H9 (cell line): ENCODE measurements around the gene FHIT. TPM values are rescaled to one million over a fixed set of nuclear protein-coding genes. Genes with fewer than 3 reads are reported as not detected.

ENCODE experiments used
- DNase-seq: peaks from one replicate; pipeline ENCODE4 v3.0.0-alpha.2; 2017
- H2AFZ ChIP-seq: one replicate; pipeline ENCODE4 v1.6.1; 2013; ENCODE audit warnings: mild to moderate bottlenecking, low read length, control low read depth, moderate library complexity
- H2AK5ac ChIP-seq: 2 replicates; pipeline ENCODE4 v1.6.1; 2013; ENCODE audit warnings: low read length, control low read depth, mixed read lengths; ENCODE audit not compliant: insufficient read length
- H2BK120ac ChIP-seq: one replicate; pipeline ENCODE4 v1.6.1; 2013; ENCODE audit warnings: low read depth, mild to moderate bottlenecking, low read length, control low read depth, inconsistent platforms; ENCODE audit not compliant: poor library complexity, severe bottlenecking
- H2BK12ac ChIP-seq: 2 replicates; pipeline ENCODE4 v1.6.1; 2013; ENCODE audit warnings: low read length, control low read depth, mixed read lengths, low read depth; ENCODE audit not compliant: insufficient read length
- H2BK15ac ChIP-seq: 2 replicates; pipeline ENCODE4 v1.6.1; 2013; ENCODE audit warnings: low read depth, low read length, control low read depth
- H2BK20ac ChIP-seq: one replicate; pipeline ENCODE4 v1.6.1; 2013; ENCODE audit warnings: low read depth, mild to moderate bottlenecking, low read length, control low read depth, inconsistent platforms; ENCODE audit not compliant: poor library complexity, severe bottlenecking
- H2BK5ac ChIP-seq: 2 replicates; pipeline ENCODE4 v1.6.1; 2013; ENCODE audit warnings: low read length, control low read depth, mixed read lengths; ENCODE audit not compliant: insufficient read length
- H3K14ac ChIP-seq: 2 replicates; pipeline ENCODE4 v1.6.1; 2013; ENCODE audit warnings: low read length, control low read depth; ENCODE audit not compliant: insufficient read depth
- H3K18ac ChIP-seq: 2 replicates; pipeline ENCODE4 v1.6.1; 2013; ENCODE audit warnings: low read depth, mild to moderate bottlenecking, mixed read lengths, low read length, control low read depth; ENCODE audit not compliant: insufficient read length
- H3K23ac ChIP-seq: 2 replicates; pipeline ENCODE4 v1.6.1; 2013; ENCODE audit warnings: low read length, control low read depth, mixed read lengths, low read depth; ENCODE audit not compliant: insufficient read length
- H3K23me2 ChIP-seq: 2 replicates; pipeline ENCODE4 v1.6.1; 2013; ENCODE audit warnings: low read depth, mild to moderate bottlenecking, mixed read lengths, low read length, control low read depth; ENCODE audit not compliant: insufficient read length, poor library complexity, severe bottlenecking
- H3K27ac ChIP-seq: 2 replicates; pipeline ENCODE4 v1.5.1; 2013; ENCODE audit warnings: low read length, control low read depth, mixed read lengths, low read depth; ENCODE audit not compliant: insufficient read length
- H3K27me3 ChIP-seq: 2 replicates; pipeline ENCODE4 v1.6.1; 2013; ENCODE audit warnings: low read length, control low read depth, inconsistent platforms; ENCODE audit not compliant: insufficient read depth
- H3K4ac ChIP-seq: 2 replicates; pipeline ENCODE4 v1.6.1; 2013; ENCODE audit warnings: low read depth, mild to moderate bottlenecking, control low read depth, inconsistent platforms, low read length, moderate library complexity
- H3K4me1 ChIP-seq: 2 replicates; pipeline ENCODE4 v1.6.1; 2013; ENCODE audit warnings: low read length, control low read depth, inconsistent platforms; ENCODE audit not compliant: insufficient read depth
- H3K4me2 ChIP-seq: 2 replicates; pipeline ENCODE4 v1.6.1; 2013; ENCODE audit warnings: low read length, control low read depth, mixed read lengths; ENCODE audit not compliant: insufficient read length, insufficient read depth
- H3K56ac ChIP-seq: 2 replicates; pipeline ENCODE4 v1.6.1; 2013; ENCODE audit warnings: low read depth, mild to moderate bottlenecking, mixed read lengths, low read length, control low read depth; ENCODE audit not compliant: insufficient read length
- H3K79me1 ChIP-seq: 2 replicates; pipeline ENCODE4 v1.6.1; 2013; ENCODE audit warnings: low read depth, mild to moderate bottlenecking, moderate library complexity, low read length, control low read depth, inconsistent platforms; ENCODE audit not compliant: insufficient read depth, poor library complexity, severe bottlenecking
- H3K79me2 ChIP-seq: 2 replicates; pipeline ENCODE4 v1.6.1; 2013; ENCODE audit warnings: low read length, control low read depth, inconsistent platforms; ENCODE audit not compliant: insufficient read depth
- H3K9ac ChIP-seq: 2 replicates; pipeline ENCODE4 v1.6.1; 2013; ENCODE audit warnings: low read length, control low read depth, mixed read lengths; ENCODE audit not compliant: insufficient read length; ENCODE audit errors: extremely low read depth
- H3K9me3 ChIP-seq: one replicate; pipeline ENCODE4 v1.6.1; 2013; ENCODE audit warnings: low read depth, low read length, inconsistent platforms; ENCODE audit not compliant: control insufficient read depth
- H3T11ph ChIP-seq: one replicate; pipeline ENCODE4 v1.6.1; 2013; ENCODE audit warnings: mild to moderate bottlenecking, low read length, control low read depth, inconsistent platforms
- H4K20me1 ChIP-seq: one replicate; pipeline ENCODE4 v1.6.1; 2013; ENCODE audit not compliant: control insufficient read depth, insufficient read length, insufficient read depth
- H4K5ac ChIP-seq: 2 replicates; pipeline ENCODE4 v1.6.1; 2013; ENCODE audit warnings: low read depth, mild to moderate bottlenecking, mixed read lengths, low read length, control low read depth; ENCODE audit not compliant: insufficient read length
- H4K8ac ChIP-seq: replicated peaks from 2 replicates; pipeline ENCODE4 v1.6.1; 2013; ENCODE audit warnings: low read length, control low read depth, mixed read lengths, low read depth; ENCODE audit not compliant: insufficient read length
- H4K91ac ChIP-seq: 2 replicates; pipeline ENCODE4 v1.6.1; 2013; ENCODE audit warnings: low read depth, mild to moderate bottlenecking, moderate library complexity, mixed read lengths, low read length, control low read depth; ENCODE audit not compliant: insufficient read length
- H3K27ac Mint-ChIP-seq, 3 experiments: 2 replicates in 2 of 3; 3 replicates in 1 of 3; pipeline ENCODE4 v1.8.0; 2020 to 2021; ENCODE audit warnings: mixed read lengths in 3 of 3, mild to moderate bottlenecking in 1 of 3, moderate library complexity in 1 of 3
- H3K27me3 Mint-ChIP-seq: 2 replicates; pipeline ENCODE4 v1.8.0; 2021; ENCODE audit warnings: low read depth, mild to moderate bottlenecking, moderate library complexity, mixed read lengths
- H3K36me3 Mint-ChIP-seq, 3 experiments: 2 replicates in 2 of 3; 3 replicates in 1 of 3; pipeline ENCODE4 v1.8.0; 2020 to 2021; ENCODE audit warnings: low read depth in 3 of 3, mixed read lengths in 3 of 3; ENCODE audit not compliant: insufficient read depth in 1 of 3
- H3K4me1 Mint-ChIP-seq, 2 experiments: 2 replicates each; pipeline ENCODE4 v1.8.0; 2020; ENCODE audit warnings: mixed read lengths in 2 of 2
- H3K4me3 Mint-ChIP-seq, 2 experiments: 2 replicates in 1 of 2; 3 replicates in 1 of 2; pipeline ENCODE4 v1.8.0; 2020 to 2021; ENCODE audit warnings: mild to moderate bottlenecking in 2 of 2, mixed read lengths in 2 of 2, moderate library complexity in 1 of 2
- H3K9me3 Mint-ChIP-seq, 2 experiments: 2 replicates in 1 of 2; 3 replicates in 1 of 2; pipeline ENCODE4 v1.8.0; 2020; ENCODE audit warnings: mild to moderate bottlenecking in 2 of 2, mixed read lengths in 2 of 2, moderate library complexity in 1 of 2
- WGBS: extraction: QIAGEN DNeasy Blood & Tissue Kit; methylation state at CpG from one replicate; pipeline ENCODE4 v1.1.7; 2013; ENCODE audit warnings: missing lambda C conversion rate, low lambda C conversion rate, mixed read lengths; ENCODE audit not compliant: insufficient read length; ENCODE audit errors: extremely low coverage; 5-methylcytosine and 5-hydroxymethylcytosine counted together
- total RNA-seq: library from RNA; stranded (reverse); gene quantifications from 2 replicates; pipeline ENCODE4 v1.2.1, GENCODE V29; 2021
- TF ChIP-seq, protein P1 (sequence below): fragments of 200-600 bp; sonication (generic); conservative IDR thresholded peaks from 3 replicates; pipeline ENCODE4 v1.8.0; 2021; ENCODE audit warnings: antibody characterized with exemption, mild to moderate bottlenecking

The FHIT gene
- total RNA-seq, 1 experiment from 2014 or later, result 3.0 TPM

DNA sequence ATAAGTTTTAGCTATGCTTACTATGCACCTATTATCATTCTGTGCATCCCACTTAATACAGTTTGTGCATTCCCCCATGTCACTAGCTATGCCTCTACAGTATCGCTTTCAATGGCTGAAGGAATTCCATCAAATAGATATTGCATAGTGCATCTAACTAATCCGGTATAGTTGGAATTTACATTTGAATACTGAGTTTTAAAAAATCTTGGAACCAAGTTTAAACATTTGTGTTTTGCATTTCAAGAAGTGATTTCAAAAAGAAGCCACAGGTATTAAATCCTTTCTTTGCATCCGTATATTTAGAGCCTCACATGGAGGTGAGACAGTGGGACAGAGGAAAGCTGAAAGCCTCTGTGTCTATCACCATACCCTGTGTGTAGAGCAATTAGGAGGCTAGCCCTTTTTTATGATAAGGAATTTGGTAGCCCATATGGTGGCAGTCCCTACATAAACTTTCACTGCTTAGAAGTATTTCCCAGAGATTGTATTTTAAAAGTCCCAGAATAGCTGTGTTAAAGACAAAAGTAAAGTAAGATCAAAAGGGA is 1241.2 kb downstream of the FHIT start:
- no peak for DNase-seq
- H4K5ac ChIP-seq, result no peak overlapping the region
- no peak overlapping the region for H4K91ac ChIP-seq
- H2AK5ac ChIP-seq, result no peak overlapping the region
- no peak overlapping the region for H2BK12ac ChIP-seq
- no peak overlapping the region for H3K56ac ChIP-seq
- no peak overlapping the region for H3T11ph ChIP-seq
- H4K20me1 ChIP-seq, result no peaks in the 10 kb centered on the region
- no peaks in the 10 kb centered on the region for H3K23me2 ChIP-seq
- no peak overlapping the region for H3K14ac ChIP-seq
- H2BK5ac ChIP-seq, result no peak overlapping the region
- TF ChIP-seq, protein P1, sequence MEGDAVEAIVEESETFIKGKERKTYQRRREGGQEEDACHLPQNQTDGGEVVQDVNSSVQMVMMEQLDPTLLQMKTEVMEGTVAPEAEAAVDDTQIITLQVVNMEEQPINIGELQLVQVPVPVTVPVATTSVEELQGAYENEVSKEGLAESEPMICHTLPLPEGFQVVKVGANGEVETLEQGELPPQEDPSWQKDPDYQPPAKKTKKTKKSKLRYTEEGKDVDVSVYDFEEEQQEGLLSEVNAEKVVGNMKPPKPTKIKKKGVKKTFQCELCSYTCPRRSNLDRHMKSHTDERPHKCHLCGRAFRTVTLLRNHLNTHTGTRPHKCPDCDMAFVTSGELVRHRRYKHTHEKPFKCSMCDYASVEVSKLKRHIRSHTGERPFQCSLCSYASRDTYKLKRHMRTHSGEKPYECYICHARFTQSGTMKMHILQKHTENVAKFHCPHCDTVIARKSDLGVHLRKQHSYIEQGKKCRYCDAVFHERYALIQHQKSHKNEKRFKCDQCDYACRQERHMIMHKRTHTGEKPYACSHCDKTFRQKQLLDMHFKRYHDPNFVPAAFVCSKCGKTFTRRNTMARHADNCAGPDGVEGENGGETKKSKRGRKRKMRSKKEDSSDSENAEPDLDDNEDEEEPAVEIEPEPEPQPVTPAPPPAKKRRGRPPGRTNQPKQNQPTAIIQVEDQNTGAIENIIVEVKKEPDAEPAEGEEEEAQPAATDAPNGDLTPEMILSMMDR, result no peak
- no peak overlapping the region for H3K4ac ChIP-seq
- H3K9ac ChIP-seq, result no peak overlapping the region
- Mint-ChIP-seq H3K27ac (no peak overlapping the region), H3K9me3 (peaks cover 0 to 2% of the 10 kb centered on the region in 2 experiments; a peak in 2 of 5 replicates), H3K4me3 (no peak overlapping the region), H3K4me1 (peaks cover 37 to 46% of the 10 kb centered on the region in 2 experiments), H3K27me3 (no peaks in the 10 kb centered on the region), H3K36me3 (no peaks in the 10 kb centered on the region; a peak in 1 of 7 replicates)
- H3K27ac ChIP-seq, result no peak overlapping the region
- no peaks in the 10 kb centered on the region for H3K79me1 ChIP-seq
- H4K8ac ChIP-seq, result no peak overlapping the region
- H3K9me3 ChIP-seq, result no peaks in the 10 kb centered on the region
- H3K4me1 ChIP-seq, result no peaks in the 10 kb centered on the region
- H2AFZ ChIP-seq, result no peak overlapping the region
- no peak overlapping the region for H2BK15ac ChIP-seq
- no peaks in the 10 kb centered on the region for H3K79me2 ChIP-seq
- H2BK20ac ChIP-seq, result no peak overlapping the region
- no peak overlapping the region for H3K4me2 ChIP-seq
- no peak overlapping the region for H3K18ac ChIP-seq
- H2BK120ac ChIP-seq, result no peak overlapping the region
- WGBS, result no CpG with 5 or more reads among the region's 3 CpGs
- no peak overlapping the region for H3K23ac ChIP-seq
- H3K27me3 ChIP-seq, result no peaks in the 10 kb centered on the region
